B cell (primary cell): ENCODE data around the gene TBC1D22A. TPM values are rescaled to one million over a fixed set of nuclear protein-coding genes. Genes with fewer than 3 reads are reported as not detected.
A peak's percentile ranks its signal among the peaks of the same experiment; 100 is the strongest.

Experiments used
- ATAC-seq: fragments of 200-7000 bp; cut with Tn5 transposase; one replicate; pipeline ENCODE4 v1.10.0; 2021; ENCODE audit warnings: low read depth, mild to moderate bottlenecking, moderate number of reproducible peaks, moderate library complexity
- CTCF ChIA-PET: fragments of 350-600 bp; sonication (Branson Sonifier 250); formaldehyde crosslinking; loops from one replicate; lab custom pipeline; 2021; ENCODE audit warnings: antibody characterized with exemption, inconsistent platforms; lab: Charles Lee
- POLR2A ChIA-PET: fragments of 350-600 bp; sonication (Branson Sonifier 250); formaldehyde crosslinking; loops from one replicate; lab custom pipeline; 2021; ENCODE audit warnings: antibody characterized with exemption; lab: Charles Lee
- DNase-seq: peaks from one replicate; pipeline ENCODE4 v3.0.0; 2013
- H2AFZ ChIP-seq: 2 replicates; pipeline ENCODE4 v1.6.1; 2012; ENCODE audit warnings: mild to moderate bottlenecking, low read depth, low read length; ENCODE audit not compliant: insufficient read depth, poor library complexity, severe bottlenecking
- H3K27ac ChIP-seq, 2 donors: 1 replicate in 1 of 2; 2 replicates in 1 of 2; pipeline ENCODE4 v1.5.1; 2012 to 2013; ENCODE audit warnings: low read length in 2 of 2, mild to moderate bottlenecking in 2 of 2, moderate library complexity in 1 of 2
- H3K27me3 ChIP-seq, 4 experiments: fragments of 200-600 bp in 1 of 4; sonication (generic) in 1 of 4; replicated peaks in 1 of 4; 1 replicate in 2 of 4; 2 replicates in 2 of 4; pipeline versions ENCODE4 v1.6.1 to v1.7.0; 2013 to 2016; ENCODE audit warnings: low read length in 3 of 4, mild to moderate bottlenecking in 2 of 4, mixed read lengths in 1 of 4, moderate library complexity in 1 of 4; ENCODE audit not compliant: insufficient read depth in 4 of 4, control insufficient read depth in 3 of 4; ENCODE audit errors: control extremely low read depth in 1 of 4
- H3K36me3 ChIP-seq, 2 experiments: replicated peaks in 1 of 2; 1 replicate in 1 of 2; 2 replicates in 1 of 2; pipeline versions ENCODE4 v1.6.1 to v1.7.1; 2013; ENCODE audit warnings: low read length in 1 of 2; ENCODE audit not compliant: insufficient read depth in 2 of 2, control insufficient read depth in 1 of 2; ENCODE audit errors: control extremely low read depth in 1 of 2, extremely low read depth in 1 of 2
- H3K4me1 ChIP-seq, 2 donors: fragments of 200-600 bp in 1 of 2; sonication (generic) in 1 of 2; 1 replicate in 1 of 2; 2 replicates in 1 of 2; pipeline versions ENCODE4 v1.5.1 to v1.6.1; 2013 to 2017; ENCODE audit warnings: low read length in 2 of 2; ENCODE audit not compliant: control insufficient read depth in 2 of 2, insufficient read depth in 2 of 2
- H3K4me2 ChIP-seq: replicated peaks from 2 replicates; pipeline ENCODE3; 2012; ENCODE audit warnings: mild to moderate bottlenecking, low read depth, low read length; ENCODE audit not compliant: poor library complexity, severe bottlenecking
- H3K4me3 ChIP-seq, 5 experiments: fragments of 200-600 bp in 1 of 5; sonication (generic) in 1 of 5; 1 replicate in 3 of 5; 2 replicates in 2 of 5; pipeline versions ENCODE4 v1.5.1 to v1.7.0; 2011 to 2016; ENCODE audit warnings: low read length in 4 of 5, mild to moderate bottlenecking in 4 of 5, low read depth in 2 of 5, control low read depth in 1 of 5, moderate library complexity in 1 of 5; ENCODE audit not compliant: insufficient read depth in 1 of 5; ENCODE audit errors: control extremely low read depth in 1 of 5, extremely low read depth in 1 of 5
- H3K79me2 ChIP-seq: fragments of 200-600 bp; sonication (generic); one replicate; pipeline ENCODE4 v1.6.0; 2016; ENCODE audit warnings: low read length; ENCODE audit not compliant: control insufficient read depth, insufficient read depth
- H3K9ac ChIP-seq: fragments of 200-600 bp; sonication (generic); 2 replicates; pipeline ENCODE4 v1.6.1; 2017; ENCODE audit warnings: mild to moderate bottlenecking, low read length, moderate library complexity
- H3K9me3 ChIP-seq, 3 donors: one replicate each; pipeline versions ENCODE4 v1.6.1 to v1.7.1; 2013; ENCODE audit warnings: low read length in 2 of 3; ENCODE audit not compliant: control insufficient read depth in 2 of 3, insufficient read depth in 1 of 3; ENCODE audit errors: control extremely low read depth in 1 of 3
- H4K20me1 ChIP-seq: 2 replicates; pipeline ENCODE4 v1.6.0; 2012; ENCODE audit warnings: mild to moderate bottlenecking, low read length; ENCODE audit not compliant: insufficient read depth, control insufficient read depth, poor library complexity, severe bottlenecking
- H3K27ac Mint-ChIP-seq: one replicate; pipeline ENCODE4 v1.8.0; 2021; ENCODE audit warnings: mixed read lengths
- H3K27me3 Mint-ChIP-seq: one replicate; pipeline ENCODE4 v1.8.0; 2021; ENCODE audit warnings: mixed read lengths
- H3K4me1 Mint-ChIP-seq: one replicate; pipeline ENCODE4 v1.8.0; 2021; ENCODE audit warnings: mixed read lengths
- H3K4me3 Mint-ChIP-seq: one replicate; pipeline ENCODE4 v1.8.0; 2021; ENCODE audit warnings: mixed read lengths
- H3K9me3 Mint-ChIP-seq: one replicate; pipeline ENCODE4 v1.8.0; 2022; ENCODE audit warnings: mixed read lengths; ENCODE audit not compliant: insufficient read depth
- EZH2 ChIP-seq: IDR thresholded peaks from 2 replicates; pipeline ENCODE4 v1.6.1; 2012; ENCODE audit warnings: borderline replicate concordance, low read depth, mild to moderate bottlenecking, moderate library complexity, low read length; ENCODE audit not compliant: insufficient read depth, poor library complexity, severe bottlenecking
- WGBS: methylation state at CpG from one replicate; pipeline ENCODE4 v1.1.5; 2013; ENCODE audit warnings: missing lambda C conversion rate; ENCODE audit not compliant: insufficient coverage; 5-methylcytosine and 5-hydroxymethylcytosine counted together
- intact Hi-C: fragments of 100-400 bp; cut with micrococcal nuclease; formaldehyde crosslinking; loops from one replicate; pipeline ENCODE4 v1.10.0; 2022
- polyA plus RNA-seq: library from polyadenylated mRNA; depleted of rRNA; stranded (reverse); fragments of >200 nt; gene quantifications from 2 replicates; pipeline ENCODE4 v1.2.3, GENCODE V29; 2012
- total RNA-seq, 2 donors: library from RNA; stranded (reverse); fragments of 120-200 nt in 1 of 2; gene quantifications; 1 replicate in 1 of 2; 2 replicates in 1 of 2; pipeline versions ENCODE4 v1.2.3 to v1.2.4, GENCODE V29; 2013 to 2022
- TF ChIP-seq, protein P1 (sequence below): fragments of 200-600 bp; IDR thresholded peaks from one replicate; pipeline ENCODE4 v1.8.0; 2022; ENCODE audit warnings: antibody characterized with exemption, mild to moderate bottlenecking

The TBC1D22A gene
- total and polyA plus RNA-seq, 2 donors (not counting 1 experiment from before 2014, with no cell fraction given) = 73.8 to 128 TPM

- intact Hi-C loops = no loop called here
- DNase-seq (no peak), ATAC-seq (no peak)
- H3K4me2 ChIP-seq = no peak overlapping the region
- H2AFZ ChIP-seq = no peak overlapping the region
- ChIA-PET CTCF (interaction anchor here (0.8 kb wide), 1 partner anchor 11 kb away, joined by 3 read pairs; no protein-coding TSS in a partner anchor), POLR2A (interaction anchor here (1.2 kb wide), 1 partner anchor 11 kb away, joined by 3 read pairs; no protein-coding TSS in a partner anchor)
- no peaks in the 10 kb centered on the region for H3K4me1 ChIP-seq
- no peaks in the 10 kb centered on the region for H3K27me3 ChIP-seq
- H3K79me2 ChIP-seq = peaks cover 94% of the 10 kb centered on the region
- Mint-ChIP-seq H3K4me1 (peaks cover 9% of the 10 kb centered on the region), H3K27me3 (no peaks in the 10 kb centered on the region), H3K4me3 (no peak overlapping the region), H3K27ac (peak overlapping the region; percentile 37), H3K9me3 (no peaks in the 10 kb centered on the region)
- peaks cover 3 to 65% of the 10 kb centered on the region in 2 experiments for H3K36me3 ChIP-seq
- no peak overlapping the region for H3K4me3 ChIP-seq
- whole genome bisulfite sequencing = 95% methylated on average over 18 of the region's 24 CpGs
- H3K9ac ChIP-seq = no peak overlapping the region
- peaks cover 88% of the 10 kb centered on the region for H4K20me1 ChIP-seq
- TF ChIP-seq EZH2 = no peak
- TF ChIP-seq, protein P1, sequence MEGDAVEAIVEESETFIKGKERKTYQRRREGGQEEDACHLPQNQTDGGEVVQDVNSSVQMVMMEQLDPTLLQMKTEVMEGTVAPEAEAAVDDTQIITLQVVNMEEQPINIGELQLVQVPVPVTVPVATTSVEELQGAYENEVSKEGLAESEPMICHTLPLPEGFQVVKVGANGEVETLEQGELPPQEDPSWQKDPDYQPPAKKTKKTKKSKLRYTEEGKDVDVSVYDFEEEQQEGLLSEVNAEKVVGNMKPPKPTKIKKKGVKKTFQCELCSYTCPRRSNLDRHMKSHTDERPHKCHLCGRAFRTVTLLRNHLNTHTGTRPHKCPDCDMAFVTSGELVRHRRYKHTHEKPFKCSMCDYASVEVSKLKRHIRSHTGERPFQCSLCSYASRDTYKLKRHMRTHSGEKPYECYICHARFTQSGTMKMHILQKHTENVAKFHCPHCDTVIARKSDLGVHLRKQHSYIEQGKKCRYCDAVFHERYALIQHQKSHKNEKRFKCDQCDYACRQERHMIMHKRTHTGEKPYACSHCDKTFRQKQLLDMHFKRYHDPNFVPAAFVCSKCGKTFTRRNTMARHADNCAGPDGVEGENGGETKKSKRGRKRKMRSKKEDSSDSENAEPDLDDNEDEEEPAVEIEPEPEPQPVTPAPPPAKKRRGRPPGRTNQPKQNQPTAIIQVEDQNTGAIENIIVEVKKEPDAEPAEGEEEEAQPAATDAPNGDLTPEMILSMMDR = no peak
- no peak overlapping the region for H3K27ac ChIP-seq
- no peaks in the 10 kb centered on the region for H3K9me3 ChIP-seq
These were observed 145.1 kb downstream of the TBC1D22A start for GRCh38 chr22:46907241-46908215.

GRCh38 chr22:46908641-46909107, 146.2 kb downstream of the TBC1D22A start:
- ATAC-seq = no peak
- Histone ChIP-seq H3K27ac (no peak overlapping the region), H3K4me3 (no peak overlapping the region), H3K9me3 (no peaks in the 10 kb centered on the region), H4K20me1 (peaks cover 77% of the 10 kb centered on the region), H3K36me3 (peaks cover 3 to 59% of the 10 kb centered on the region in 2 experiments), H3K9ac (no peak overlapping the region), H3K4me1 (no peaks in the 10 kb centered on the region), H3K79me2 (peaks cover 84% of the 10 kb centered on the region), H3K4me2 (no peak overlapping the region), H3K27me3 (no peaks in the 10 kb centered on the region), H2AFZ (no peak overlapping the region)
- ChIA-PET CTCF (no interaction called here), POLR2A (no interaction called here)
- over 99% methylated on average over 15 of the region's 15 CpGs for WGBS
- no peak overlapping the region for H3K4me3 Mint-ChIP-seq
- H3K4me1 Mint-ChIP-seq = peaks cover 9% of the 10 kb centered on the region
- no peak for TF ChIP-seq EZH2
- TF ChIP-seq, protein P1 = no peak
- intact Hi-C loops = no loop called here
- H3K27ac Mint-ChIP-seq = no peak overlapping the region
- H3K27me3 Mint-ChIP-seq = no peaks in the 10 kb centered on the region
- H3K9me3 Mint-ChIP-seq = no peaks in the 10 kb centered on the region
- DNase-seq = no peak
